RWPE1 (cell line): Measurements from ENCODE around the gene NR1I3.
A peak's percentile ranks its signal among the peaks of the same experiment; 100 is the strongest.

Source experiments
- CTCF ChIA-PET: fragments of 350-600 bp; sonication (Branson Sonifier 250); formaldehyde crosslinking; extraction: SDS; loops from one replicate; lab custom pipeline; 2021; lab: Yijun Ruan, JAX
- POLR2A ChIA-PET: fragments of 400-600 bp; formaldehyde crosslinking; extraction: SDS; loops from one replicate; lab custom pipeline; 2020; ENCODE audit warnings: antibody characterized with exemption; ENCODE audit not compliant: low non-redundant PET; lab: Yijun Ruan, JAX
- DNase-seq: peaks from one replicate; pipeline ENCODE4 v3.0.0; 2012; ENCODE audit warnings: low spot score
- H3K27ac ChIP-seq: fragments of 450-650 bp; 2 replicates; pipeline ENCODE4 v1.5.1; 2017
- TF ChIP-seq, protein P1 (sequence below): fragments of 450-650 bp; conservative IDR thresholded peaks from 2 replicates; pipeline ENCODE4 v1.5.1; 2017; ENCODE audit warnings: low read depth, mild to moderate bottlenecking

The NR1I3 gene

DNA sequence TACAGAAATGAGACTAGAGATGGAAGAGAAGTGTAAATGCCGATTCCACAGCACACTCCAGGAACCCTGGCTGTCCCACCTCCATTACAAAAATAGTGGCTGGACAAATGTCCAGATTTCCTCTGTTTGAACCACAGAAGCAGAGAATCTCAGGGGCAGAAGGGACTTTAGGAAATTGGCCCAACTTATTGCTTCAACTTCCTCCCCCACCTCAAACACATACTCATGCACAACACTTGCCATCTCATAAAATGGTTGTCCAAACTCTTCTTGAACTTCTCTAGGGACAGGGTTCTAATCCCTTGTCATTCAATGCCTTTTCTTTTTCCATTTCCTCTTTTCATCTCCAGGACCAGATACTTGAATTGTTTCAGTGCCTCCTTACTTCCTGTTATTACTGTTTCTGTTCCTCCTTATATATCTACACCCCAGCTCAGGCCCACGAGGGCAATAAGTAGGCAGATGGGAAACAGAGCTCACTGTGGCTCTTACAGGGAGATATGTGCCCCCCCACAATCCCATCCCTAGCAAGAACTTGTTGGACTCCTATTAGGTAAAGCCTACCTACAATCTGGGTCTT, 52.2 kb downstream of the NR1I3 start:
- CTCF ChIA-PET: interaction anchor here (1.0 kb wide), 1 partner anchor 14 kb away, joined by 4 read pairs; no protein-coding TSS in a partner anchor
- no peak for DNase-seq
- POLR2A ChIA-PET: no interaction called here
- H3K27ac ChIP-seq: no peak overlapping the region
- TF ChIP-seq, protein P1, sequence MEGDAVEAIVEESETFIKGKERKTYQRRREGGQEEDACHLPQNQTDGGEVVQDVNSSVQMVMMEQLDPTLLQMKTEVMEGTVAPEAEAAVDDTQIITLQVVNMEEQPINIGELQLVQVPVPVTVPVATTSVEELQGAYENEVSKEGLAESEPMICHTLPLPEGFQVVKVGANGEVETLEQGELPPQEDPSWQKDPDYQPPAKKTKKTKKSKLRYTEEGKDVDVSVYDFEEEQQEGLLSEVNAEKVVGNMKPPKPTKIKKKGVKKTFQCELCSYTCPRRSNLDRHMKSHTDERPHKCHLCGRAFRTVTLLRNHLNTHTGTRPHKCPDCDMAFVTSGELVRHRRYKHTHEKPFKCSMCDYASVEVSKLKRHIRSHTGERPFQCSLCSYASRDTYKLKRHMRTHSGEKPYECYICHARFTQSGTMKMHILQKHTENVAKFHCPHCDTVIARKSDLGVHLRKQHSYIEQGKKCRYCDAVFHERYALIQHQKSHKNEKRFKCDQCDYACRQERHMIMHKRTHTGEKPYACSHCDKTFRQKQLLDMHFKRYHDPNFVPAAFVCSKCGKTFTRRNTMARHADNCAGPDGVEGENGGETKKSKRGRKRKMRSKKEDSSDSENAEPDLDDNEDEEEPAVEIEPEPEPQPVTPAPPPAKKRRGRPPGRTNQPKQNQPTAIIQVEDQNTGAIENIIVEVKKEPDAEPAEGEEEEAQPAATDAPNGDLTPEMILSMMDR: no peak

DNA sequence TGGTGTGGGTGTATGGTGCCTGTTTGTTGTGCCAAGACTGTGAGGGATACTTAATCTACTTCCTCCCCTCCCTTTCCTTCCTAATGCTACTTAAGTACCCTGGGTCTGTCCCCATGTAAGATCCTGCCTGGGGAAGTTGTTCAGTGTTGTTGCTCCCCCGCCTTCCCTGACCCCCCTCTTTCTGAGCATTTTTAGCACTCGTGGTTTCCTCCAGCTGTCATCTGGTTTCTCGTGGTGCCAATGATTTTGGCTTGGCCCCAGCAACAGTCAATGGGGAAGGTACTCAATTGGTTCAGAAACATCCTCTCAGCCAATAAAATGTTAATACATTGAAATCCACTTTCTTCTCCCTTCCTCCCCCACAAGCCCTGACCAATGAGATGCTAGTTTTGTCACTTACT, 52.7 kb downstream of the NR1I3 start:
- ChIA-PET CTCF (no interaction called here), POLR2A (no interaction called here)
- TF ChIP-seq, protein P1: no peak
- H3K27ac ChIP-seq: no peak overlapping the region
- DNase-seq: no peak

DNA sequence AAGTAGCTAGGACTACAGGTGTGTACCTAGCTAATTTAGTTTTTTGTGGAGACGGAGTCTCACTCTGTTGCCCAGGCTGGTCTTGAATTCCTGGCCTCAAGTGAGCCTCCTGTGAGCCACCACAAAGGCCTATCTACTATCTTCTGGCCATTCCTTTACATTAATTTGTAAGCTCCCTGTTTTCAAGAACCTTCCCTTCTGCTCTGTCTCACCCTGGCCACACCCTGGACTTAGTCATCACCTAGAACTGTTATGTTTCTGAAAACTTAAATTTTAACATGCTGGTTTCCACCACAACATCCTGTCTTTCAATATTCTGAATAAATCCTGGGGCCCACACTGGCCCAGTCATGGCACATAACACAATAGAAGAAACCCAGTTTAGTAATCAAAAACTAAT, 55.8 kb downstream of the NR1I3 start:
- TF ChIP-seq, protein P1: no peak
- CTCF ChIA-PET: interaction anchor here (0.6 kb wide), 1 partner anchor 116 kb away, joined by 4 read pairs; no protein-coding TSS in a partner anchor
- DNase-seq: peak; percentile 62
- POLR2A ChIA-PET: interaction anchor here (0.7 kb wide), 1 partner anchor 20 kb away, joined by 3 read pairs; no protein-coding TSS in a partner anchor
- peak overlapping the region; percentile 88 for H3K27ac ChIP-seq

DNA sequence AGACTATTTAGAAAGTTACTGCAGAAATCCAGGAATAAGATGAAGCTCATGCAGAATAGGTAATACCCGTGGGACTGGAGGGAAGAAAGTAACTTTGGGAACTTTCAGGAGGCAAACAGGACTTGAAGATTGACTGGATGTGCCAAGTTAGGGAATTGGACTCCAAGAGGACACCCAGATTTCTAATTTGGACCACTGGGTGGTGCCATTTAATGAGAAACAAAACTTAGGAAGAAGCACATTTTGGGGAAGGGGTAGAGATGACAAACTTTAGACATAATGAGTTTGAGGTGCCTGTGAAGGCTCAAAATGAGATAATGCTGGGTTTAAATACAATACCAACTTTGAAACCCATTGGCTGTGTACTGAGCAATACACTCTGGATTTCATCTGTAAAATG, 57.4 kb downstream of the NR1I3 start:
- H3K27ac ChIP-seq: no peak overlapping the region
- TF ChIP-seq, protein P1: no peak; the same call in 1 of the 2 replicates
- CTCF ChIA-PET: interaction anchor here (0.6 to 0.7 kb wide), 2 partner anchors 10 to 198 kb away, joined by 3 read pairs; no protein-coding TSS in a partner anchor
- POLR2A ChIA-PET: no interaction called here
- no peak for DNase-seq

DNA sequence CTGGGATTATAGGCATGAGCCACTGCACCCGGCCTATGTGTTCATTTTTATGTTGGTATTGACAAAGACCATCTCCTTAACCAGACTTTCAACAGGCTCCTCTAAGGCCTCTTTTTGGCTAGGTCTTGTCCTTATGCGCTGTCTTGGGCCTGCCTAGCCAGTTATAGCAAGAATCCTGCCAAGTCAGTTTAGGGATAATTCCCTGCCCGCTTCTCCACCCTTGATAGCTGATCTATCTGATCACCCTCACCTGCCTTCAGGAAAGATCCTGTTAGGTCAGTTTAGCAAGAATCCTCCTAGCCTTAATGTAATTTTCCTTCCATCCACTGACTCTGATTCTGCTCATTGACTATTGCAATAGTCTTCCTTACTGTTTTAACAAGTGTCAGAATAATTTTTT, 58.3 kb downstream of the NR1I3 start:
- no peak overlapping the region for H3K27ac ChIP-seq
- ChIA-PET CTCF (no interaction called here), POLR2A (no interaction called here)
- TF ChIP-seq, protein P1: no peak
- DNase-seq: no peak
